Prostate gland (tissue), 2 donors: ENCODE results near the gene GPR31.

Experiments
- POLR2A ChIP-seq: fragments of 450-650 bp; IDR thresholded peaks from one replicate; pipeline ENCODE4 v1.6.1; 2016; ENCODE audit warnings: antibody characterized with exemption, mild to moderate bottlenecking
- POLR2AphosphoS5 ChIP-seq: sonication (generic); formaldehyde crosslinking; IDR thresholded peaks from one replicate; pipeline ENCODE4 v1.6.1; 2017; ENCODE audit warnings: antibody characterized with exemption
- TF ChIP-seq, protein P1 (sequence below), 4 experiments: fragments of 200-600 bp in 2 of 4; fragments of 450-650 bp in 2 of 4; sonication (generic) in 2 of 4; IDR thresholded peaks; 1 replicate in 3 of 4; 2 replicates in 1 of 4; pipeline ENCODE4 v1.5.1; 2016 to 2019; ENCODE audit warnings: antibody characterized with exemption in 4 of 4, mild to moderate bottlenecking in 2 of 4, moderate library complexity in 2 of 4

DNA sequence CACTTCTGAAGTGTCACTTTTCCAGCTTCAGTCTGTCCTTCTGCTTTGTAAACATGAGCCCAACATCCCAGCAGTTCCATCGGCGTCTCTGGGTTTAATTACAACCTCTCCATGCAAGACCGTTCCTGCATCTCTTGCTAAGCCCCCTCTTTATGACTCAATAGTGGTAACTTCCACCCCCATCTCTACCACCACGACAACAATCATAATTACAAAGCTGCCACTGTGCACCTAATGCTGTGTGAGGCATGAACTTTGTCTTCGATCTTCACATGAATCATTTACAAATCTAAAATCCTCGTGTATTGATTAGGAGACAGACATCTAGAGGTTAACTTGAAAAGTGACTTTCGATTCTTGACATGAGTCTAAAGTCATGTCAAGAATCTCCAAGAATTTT lies 39.8 kb downstream of the GPR31 start:
- TF ChIP-seq, protein P1, sequence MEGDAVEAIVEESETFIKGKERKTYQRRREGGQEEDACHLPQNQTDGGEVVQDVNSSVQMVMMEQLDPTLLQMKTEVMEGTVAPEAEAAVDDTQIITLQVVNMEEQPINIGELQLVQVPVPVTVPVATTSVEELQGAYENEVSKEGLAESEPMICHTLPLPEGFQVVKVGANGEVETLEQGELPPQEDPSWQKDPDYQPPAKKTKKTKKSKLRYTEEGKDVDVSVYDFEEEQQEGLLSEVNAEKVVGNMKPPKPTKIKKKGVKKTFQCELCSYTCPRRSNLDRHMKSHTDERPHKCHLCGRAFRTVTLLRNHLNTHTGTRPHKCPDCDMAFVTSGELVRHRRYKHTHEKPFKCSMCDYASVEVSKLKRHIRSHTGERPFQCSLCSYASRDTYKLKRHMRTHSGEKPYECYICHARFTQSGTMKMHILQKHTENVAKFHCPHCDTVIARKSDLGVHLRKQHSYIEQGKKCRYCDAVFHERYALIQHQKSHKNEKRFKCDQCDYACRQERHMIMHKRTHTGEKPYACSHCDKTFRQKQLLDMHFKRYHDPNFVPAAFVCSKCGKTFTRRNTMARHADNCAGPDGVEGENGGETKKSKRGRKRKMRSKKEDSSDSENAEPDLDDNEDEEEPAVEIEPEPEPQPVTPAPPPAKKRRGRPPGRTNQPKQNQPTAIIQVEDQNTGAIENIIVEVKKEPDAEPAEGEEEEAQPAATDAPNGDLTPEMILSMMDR (IDR thresholded peaks at IDR 0.05) = no peak
- TF ChIP-seq POLR2A (no peak), POLR2AphosphoS5 (no peak)
